Stimulated activated CD4-positive, alpha-beta T cell treated with anti-CD3 and anti-CD28 coated beads, Interleukin-15, amount 100 ng/mL, for 48 hours (primary cell): ENCODE results near the gene TPCN1.

Experiments used
- DNase-seq, 2 donors: peaks; one replicate each; pipeline ENCODE4 v3.0.0-alpha.2; 2020; ENCODE audit warnings: low read depth in 2 of 2

TPCN1 gene

DNA sequence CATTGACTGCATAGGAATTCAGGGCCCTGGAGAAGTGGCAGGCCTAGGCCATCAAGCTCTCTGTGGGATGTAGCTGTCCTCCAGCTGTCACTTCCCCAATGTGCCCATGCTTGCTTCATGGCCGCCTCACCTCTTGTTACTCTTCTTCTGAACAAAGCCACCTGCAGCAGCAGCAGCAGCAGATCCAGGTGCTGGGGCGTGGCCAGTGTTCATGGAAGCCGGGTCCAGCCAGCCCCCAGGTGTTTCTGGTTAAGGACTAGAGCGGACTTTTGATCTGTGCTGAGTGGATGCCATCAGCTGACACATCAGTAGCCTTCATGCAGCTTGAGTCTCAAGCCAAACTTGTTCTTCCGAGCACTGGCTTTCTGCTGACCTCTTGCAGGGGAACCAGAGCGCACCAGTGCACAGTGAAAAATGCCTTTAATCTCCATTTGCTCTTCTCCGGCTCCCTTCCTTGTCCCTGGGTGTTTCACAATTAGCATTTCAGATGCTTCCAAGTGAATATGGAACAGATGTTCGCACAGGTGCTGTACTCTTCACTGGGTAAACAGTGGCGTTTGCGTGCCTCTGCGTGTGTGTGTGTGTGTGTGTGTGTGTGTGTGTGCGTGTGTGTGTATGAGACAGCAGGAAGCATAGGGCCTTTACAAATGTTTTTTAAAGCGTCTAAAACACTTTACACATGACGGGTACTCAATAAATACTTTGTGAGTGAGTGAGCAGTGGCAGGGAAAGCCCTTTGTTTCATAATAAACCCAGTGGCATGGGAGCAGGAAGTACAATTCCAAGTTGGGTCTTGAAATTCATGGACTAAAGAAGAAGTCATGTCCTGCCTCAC lies 20.1 kb downstream of the TPCN1 start:
- no peak for DNase-seq

DNA sequence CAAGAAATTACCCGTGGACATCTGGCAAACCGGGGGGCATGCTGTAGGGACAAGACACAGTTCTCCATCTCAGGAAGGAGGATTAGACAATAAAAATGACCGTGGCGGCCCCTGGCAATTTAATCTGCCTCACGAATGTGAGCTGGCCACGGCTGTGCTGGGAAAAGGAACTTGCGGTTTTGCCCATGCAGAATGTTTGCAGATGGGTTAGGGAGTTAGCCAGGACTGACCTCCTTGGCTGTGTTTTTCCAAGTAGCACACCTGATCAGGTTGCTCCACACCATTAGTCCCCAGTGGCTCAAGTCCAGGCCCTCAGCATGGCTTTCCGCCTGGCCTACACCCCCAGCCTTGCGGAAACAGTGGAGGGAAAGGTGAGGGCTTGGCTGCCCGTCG lies 20.8 kb downstream of the TPCN1 start:
- no peak for DNase-seq

DNA sequence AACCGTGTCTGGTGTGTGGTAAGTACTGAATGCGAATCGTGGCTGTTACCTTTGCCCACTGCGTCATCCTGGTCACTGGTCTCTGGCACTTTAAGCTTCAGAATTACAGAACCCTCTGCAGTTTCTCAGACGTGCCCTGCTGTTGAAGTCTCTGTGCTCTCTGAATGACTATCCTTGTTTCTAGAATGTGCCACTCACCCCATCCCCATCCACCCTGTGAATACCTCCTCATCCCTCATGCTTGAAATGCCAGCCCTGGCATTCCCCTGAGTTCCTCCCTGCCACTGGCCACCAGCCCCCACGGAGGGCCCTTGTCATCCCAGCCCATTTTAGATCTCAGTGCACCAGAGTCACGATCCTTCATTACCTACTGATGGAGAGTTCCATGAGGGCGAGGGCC lies 21.3 kb downstream of the TPCN1 start:
- DNase-seq, result no peak

DNA sequence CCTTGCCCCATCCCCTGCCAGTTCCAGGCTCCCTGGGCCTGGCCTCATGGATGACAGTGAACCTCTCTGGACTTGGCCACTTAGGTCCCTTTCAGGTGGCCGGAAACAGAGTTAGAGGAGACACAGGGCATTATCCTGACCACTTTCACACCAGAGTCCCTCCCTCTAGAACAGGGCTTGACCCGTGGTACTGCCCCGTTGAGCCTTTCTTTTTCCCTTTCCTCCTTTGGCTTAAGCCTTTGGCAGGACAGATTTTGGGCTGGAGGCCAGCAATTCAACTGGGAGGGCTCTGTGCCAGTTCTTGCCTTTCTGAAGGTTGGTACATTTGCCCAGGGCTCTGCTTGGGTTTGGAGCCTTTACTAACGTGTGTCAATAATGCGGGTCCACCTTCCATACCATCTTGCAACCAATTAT lies 22.8 kb downstream of the TPCN1 start:
- no peak for DNase-seq

DNA sequence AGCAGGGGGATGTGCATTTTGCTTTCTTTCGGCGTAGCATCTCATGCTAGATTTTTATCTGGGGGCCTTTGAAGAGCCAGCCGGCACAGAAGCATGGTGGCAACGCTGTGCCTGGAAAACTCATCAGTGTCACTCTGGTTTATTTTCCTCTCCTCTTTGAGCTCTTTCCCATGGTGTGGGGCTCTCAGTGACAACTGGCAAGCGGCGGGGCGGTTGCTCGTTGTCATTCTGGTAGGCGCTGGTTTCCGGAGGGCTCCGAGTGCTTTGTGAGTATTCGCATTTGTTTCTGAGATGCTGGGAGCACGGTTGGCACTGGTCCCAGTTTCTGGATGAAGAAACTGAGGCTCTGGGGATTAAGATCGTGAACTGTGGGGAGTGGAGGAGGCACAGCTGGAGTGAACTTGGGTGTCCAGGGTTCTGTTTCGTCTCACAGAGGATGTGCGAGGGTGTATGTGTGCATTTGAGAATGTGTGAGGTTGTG lies 23.3 kb downstream of the TPCN1 start:
- DNase-seq, result no peak

DNA sequence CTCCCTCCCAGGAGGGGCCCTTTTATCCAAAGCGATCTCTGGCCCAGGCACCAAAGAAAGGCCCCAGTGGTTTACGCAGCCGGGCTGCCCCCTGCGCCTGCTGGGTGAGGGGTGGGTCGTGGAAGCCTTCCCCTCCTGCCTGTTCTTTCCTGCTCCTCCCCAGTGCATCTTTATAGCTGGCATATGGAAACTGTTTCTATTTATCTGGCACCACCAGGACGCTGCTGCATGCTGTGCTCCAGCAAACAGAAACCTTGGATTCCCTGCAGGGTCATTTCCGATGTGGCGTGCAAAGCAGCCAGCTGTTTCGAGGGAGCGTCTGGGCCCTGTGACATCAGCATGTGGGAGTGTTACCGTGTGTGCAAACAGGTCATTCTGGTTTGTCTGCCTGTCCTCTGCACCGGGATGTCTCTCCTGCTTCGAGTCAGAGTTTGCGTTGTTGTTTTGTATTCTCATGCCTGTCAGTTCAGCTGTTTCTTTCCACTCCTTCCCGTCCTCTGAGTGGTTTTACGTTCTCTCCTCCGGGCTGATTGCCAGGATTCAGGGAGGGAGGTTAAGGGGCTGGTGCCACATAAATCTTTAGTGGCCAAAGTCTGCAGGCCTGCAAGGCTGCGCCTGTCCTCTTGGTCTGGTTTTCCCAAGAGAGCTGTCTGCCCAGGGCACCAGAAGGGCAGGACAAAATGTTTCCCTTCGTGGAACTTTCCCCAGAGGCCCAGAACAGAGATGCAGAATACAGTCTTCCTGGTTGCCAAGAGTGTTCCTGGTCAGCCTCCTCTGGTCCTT lies 24.6 kb downstream of the TPCN1 start:
- no peak for DNase-seq

DNA sequence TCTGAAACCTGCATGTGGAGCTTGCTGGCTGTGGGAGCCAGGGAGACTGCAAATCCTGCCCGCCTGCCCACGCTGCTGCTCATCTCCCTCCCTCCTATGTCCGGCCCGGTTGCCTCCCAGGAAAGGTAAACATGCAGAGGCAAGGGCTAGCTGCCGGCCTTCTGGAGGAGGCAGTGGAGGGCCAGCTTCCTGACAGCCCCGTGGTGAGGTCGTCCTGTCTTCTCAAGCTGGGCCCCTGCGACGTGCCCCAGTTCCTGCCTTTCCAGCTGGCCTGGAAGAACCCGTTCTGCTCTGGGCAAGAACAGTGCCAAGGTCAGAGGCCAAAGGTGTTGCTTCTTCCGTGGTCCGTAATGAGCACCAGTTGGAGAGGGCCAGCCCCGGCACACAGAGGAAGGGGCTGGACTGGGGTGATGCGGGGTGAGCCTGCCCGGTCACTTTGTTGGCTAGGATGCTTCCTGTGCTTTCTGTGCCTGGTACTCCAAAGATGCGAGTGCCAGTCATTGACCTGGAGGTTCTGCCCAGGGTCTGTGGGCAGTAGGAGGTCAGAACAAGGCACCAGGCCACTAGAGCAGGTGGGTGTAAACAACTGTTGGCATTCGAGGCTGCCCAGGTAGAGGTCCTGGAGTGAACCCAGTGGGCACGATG lies 25.3 kb downstream of the TPCN1 start:
- DNase-seq, result no peak

DNA sequence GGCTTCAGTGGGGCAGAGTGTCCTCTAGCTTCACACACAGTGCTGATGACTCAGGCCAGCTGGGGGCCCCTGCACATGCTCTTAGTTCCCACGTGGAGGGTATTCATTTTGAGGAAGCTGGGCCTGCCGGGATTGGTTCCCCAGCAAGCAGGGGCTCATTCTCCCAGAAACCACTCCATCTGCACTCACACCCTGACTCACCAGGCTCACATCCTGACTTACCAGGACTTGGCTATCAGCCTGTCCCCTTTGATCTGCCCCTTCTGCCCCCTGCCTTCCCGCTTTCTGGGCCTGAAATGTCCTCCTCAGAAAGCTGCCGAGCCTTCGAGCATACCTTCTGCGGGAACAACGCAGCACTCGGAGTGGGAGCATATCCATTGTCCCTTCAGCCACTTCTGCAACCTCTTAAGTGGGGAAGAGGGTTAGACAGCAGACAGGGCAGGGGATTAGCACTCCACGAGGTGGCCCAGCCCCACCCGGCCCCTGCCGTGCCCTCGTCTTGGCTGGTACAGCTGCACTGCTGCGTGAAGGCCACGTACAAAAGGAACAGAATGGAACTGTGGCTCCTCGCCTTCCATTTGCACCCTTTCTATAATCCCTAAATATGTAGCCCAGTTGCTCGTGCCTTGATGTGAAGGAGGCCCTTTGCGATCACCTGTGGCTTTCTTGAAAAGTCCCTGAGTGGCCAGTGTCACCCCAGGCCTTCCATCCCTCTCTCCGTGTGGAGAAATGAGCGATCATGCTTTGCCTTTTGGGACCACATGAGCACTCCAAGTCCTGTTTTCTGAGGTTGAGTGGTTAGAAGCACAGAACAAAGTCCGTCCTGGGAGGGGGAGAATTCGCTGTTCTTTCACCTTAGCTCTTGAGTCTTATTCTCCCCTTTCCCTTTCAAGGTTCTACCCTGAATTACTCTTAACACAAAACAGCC lies 26.1 kb downstream of the TPCN1 start:
- DNase-seq, result no peak

DNA sequence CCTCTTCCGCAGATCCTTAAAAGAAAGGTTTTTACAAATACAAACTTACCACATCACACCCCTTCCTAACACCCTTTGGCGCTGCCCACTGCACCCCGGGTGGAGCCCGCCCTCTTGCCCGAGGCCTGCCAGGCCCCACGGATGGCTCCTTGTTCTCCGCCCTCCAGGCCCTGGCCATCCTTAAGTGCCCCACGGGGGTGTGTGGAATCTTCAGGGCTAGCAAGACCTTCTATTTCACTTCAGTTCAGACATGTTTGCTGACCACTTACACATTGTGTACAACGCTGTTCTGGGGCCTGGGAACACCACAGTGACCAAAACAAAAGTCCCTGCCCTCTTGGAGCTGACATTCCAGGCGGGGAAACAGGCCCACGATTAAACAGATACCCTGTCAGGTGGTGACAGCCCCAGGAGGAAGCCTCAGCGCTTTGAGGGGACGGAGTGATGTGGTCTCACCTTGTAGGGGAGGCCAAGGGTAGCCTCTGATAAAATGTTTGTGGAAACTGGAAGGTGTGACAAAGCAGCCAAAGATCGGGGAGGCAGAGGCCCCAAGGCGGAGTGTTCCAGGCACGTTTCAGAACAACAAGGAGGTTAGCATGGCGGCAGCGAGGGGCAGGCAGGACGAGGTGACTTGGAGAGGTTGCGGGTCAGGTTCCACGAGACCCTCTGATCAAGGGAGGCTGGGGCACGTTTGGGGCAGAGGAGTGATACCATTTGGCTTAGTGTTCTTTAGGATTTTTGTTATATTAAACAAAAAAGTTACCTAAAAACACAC lies 27.0 kb downstream of the TPCN1 start:
- no peak for DNase-seq

DNA sequence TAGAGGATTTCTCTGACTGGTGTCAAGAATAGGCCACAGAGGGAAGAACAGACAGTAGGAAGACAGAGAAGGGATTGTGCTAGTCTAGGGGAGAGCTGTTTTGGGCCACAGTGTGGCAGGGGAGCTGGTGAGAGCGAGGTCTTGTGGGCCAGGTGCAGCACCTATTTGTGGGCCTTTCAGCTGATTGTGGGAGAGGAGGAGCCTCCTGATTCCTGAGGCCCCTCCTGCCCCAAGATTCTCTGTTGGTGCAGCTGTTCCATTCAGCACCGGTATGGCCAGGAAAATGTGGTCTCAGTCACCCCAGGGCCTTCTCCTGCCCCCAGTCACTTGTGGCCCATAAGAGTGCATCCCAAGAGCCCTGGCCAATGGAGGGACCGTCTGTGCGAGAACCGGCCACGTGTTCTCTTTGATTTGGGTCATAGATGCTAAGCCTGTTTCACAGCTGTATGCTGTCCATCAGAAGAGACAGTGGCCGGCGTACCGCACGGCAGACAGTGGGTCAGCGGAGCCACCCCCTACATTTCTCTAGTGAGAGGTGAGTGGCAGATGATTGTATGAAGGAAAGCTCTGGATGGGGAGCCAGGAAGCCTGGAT lies 27.7 kb downstream of the TPCN1 start:
- no peak for DNase-seq

DNA sequence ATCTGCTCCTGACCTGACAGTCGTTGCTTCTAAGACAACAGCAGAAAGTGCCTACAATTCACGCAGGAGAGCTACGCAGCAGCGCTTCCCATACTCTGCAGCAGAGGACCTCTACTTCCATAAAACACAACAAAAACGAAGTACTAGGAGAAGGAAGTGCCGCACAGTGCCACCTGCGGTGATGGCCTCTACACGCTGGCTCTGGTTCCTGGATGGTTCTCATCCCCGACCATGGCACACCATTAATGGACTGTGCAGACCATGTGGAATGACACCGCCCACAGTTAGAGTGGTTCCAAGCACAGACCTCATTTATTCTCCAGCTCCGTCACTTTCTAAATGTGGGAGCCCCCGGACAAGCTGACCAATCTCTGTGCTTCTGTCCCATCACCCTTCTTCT lies 28.3 kb downstream of the TPCN1 start:
- DNase-seq, result no peak

DNA sequence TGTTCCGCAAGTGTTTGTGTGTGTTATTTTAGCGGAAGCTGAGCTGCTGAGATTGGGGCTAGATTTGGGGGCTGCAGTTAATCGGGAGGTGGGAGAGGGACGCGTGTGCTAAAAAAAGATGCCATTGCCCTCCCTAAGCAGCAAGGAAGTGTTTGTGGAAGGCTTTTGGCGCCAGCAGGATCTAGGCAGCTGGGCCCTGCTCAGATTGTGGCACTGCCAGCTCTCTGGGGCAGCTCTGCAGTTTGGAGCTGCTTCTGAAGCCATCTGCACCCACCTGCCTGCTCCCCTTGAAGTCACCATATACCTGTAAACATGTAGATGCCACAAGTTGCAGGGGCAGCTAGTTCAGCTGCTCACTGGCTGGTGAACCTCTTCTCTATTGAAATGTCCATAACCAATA lies 28.8 kb downstream of the TPCN1 start:
- DNase-seq, result no peak

DNA sequence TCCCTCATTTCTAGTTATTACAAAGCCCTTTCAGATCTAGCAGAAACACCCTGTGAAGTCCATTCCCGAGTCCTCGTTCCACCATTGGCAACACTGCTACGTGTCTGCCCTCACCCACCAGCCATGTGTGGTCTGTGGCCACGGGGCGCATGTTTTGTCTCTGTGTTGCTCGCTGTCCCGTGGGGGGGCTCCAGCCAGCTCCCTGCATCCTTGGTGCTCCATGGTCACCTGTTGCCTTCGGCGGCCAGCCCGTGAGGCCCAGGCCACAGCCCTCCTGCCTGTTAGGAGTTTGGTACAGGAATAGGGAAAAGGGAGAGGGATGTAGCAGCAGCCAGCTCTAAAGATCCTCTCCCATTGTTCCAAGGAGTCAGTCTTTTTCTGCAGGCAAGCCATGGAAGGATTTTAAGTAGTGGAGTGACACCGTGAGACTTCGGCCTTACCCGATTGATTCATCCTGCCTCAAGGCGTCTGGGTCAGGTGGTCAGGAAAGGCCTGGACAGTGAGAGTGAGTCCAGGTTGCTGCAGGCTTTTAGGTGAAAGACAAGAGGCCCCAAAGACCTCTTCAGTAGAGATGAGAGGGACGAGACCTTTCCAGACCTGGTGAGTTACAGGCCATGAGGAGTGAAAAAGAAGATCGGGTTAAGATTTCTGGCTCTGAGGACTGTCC lies 30.3 kb downstream of the TPCN1 start:
- no peak for DNase-seq

DNA sequence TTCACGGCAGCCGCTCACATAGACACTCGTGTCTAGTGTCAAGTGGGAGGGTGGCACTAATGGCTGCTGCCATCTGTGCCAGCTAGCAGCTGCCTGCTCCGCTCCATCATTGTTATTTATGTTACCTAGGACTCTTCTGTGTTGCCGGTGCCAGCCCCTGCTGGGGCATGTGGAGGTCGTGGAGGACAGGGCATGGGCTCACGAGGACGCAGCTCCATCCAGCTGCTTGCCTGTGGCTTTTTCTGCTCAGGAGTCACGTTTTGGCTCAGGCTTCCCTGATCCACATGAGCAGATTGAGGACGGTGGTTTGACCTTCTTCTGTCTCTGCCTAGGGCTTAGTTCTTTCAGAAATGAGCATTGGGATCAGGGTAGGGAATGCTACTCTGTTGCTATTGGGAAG lies 31.2 kb downstream of the TPCN1 start:
- DNase-seq, result no peak

DNA sequence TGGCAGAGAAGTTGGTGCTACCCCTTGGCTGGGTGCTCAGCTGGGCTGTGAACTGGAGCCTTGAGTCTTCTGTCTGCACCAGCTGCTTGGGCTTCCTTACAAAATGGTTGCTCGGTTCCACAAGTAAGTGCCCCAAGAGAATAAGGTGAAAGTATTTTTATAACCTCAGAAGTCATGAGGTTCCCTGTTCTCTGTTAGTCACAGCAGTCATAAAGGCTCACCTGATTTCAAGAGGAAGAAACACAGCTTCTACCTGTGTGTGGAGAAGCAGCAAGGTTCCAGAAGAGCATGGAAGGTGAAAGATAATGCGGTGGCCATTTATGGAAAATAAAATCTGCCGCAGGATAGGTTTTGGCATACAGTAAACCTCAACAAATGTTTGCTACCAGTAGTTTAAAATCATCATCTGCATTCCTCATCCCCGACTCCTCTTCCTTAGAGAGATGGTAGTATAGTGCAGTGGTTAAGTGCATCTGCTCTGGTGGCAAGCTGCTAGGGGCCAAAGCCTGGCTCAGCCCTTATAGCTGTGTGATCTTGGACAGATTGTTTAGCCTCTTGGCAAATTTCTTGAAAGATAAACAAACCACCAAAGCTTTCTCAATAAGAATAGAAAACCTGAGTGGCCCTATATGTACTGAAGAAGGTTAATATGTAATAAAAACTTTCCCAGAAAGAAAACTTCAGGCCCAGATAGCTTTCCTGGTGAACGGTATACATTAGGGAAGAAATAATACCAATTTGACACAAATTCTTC lies 32.4 kb downstream of the TPCN1 start:
- no peak for DNase-seq

DNA sequence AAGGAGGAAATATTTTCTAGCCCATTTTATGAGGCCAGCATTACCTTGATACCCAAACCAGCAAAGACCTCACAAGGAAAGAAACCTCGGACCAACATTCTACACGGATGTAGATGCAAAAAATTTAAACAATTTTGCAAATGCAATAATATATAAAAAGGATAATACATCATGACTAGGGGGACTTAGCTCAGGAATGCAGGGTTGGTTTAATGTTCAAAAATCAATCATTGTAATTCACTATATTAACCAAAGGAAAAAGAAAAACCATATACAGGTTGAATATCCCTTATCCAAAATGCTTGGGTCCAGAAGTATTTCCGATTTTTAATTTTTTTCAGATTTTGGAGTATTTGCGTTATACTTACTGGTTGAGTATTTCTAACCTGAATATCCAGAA lies 33.0 kb downstream of the TPCN1 start:
- DNase-seq, result no peak

DNA sequence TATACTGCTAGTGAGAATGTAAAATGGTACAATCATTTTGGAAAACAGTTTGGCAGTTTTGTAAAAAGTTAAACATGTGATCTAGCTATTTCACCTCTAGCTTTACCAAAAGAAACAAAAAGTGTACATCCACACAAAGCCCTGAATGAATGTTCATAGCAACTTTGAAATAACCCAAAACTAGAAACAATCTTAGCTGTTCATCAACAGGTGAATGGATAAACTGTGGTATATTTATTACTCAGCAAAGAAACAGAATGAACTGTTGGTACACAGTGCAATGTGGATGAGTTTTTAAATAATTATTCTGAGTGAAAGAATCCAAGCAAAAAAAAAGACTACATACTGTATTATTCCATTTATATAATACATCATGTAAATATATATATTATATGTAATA lies 36.3 kb downstream of the TPCN1 start:
- no peak for DNase-seq

DNA sequence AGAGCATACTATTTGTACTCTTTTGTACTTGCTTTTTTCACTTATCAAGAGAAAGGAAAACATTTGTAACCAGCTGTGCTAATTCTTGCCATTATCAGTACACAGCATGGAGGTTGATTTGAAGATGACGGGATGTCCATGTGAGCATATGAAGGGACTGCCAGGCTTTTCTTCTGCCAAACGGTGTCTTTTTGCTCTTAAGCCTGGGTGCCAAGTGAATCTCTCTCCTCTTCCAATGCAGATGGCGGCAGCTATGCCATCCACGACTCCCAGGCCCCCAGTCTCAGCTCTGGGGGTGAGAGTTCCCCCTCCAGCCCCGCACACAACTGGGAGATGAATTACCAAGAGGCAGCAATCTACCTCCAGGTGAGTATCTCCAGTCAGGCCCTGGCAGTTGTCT lies 38.9 kb downstream of the TPCN1 start:
- no peak for DNase-seq
